ENCODE measurements around the gene ICAM3.
A peak's percentile ranks its signal among the peaks of the same experiment; 100 is the strongest.
"Not testable (repeated sequence)": the region's sequence is repeated elsewhere in the genome, so short reads cannot be mapped to it uniquely, and the experiment has no call there.

The ICAM3 gene

GRCh38 chr19:10339977-10340376 lies 553 bp upstream of the ICAM3 start:
- no peak for TF ChIP-seq CTCF (IDR thresholded peaks at IDR 0.05; ENCODE audit: extremely low read depth, missing control alignments)
- DNase-seq (ENCODE audit: low spot score), result no peak

DNA sequence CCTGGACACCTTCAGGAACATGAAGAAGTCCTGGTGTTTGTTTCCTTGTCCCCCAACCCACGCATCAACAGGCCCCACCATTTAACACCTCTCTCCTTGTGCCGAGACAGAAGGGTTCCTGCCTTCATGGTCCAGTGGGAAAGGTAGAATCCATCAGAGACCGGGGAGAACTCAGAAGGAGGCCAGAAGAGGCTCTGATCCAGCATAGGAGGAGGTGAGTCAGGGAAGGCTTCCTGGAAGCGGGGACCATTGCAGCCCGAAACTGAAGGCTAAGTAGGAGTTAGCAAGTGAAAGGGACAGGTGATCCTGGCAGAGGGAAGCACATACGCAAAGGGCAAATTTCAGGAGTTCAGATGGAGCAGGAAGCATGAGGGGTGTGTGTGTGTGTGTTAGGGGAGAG lies 484 bp downstream of the ICAM3 start:
- no peak for TF ChIP-seq CTCF (IDR thresholded peaks at IDR 0.05; ENCODE audit: extremely low read depth, missing control alignments)
- no peak for DNase-seq (ENCODE audit: low spot score)

DNA sequence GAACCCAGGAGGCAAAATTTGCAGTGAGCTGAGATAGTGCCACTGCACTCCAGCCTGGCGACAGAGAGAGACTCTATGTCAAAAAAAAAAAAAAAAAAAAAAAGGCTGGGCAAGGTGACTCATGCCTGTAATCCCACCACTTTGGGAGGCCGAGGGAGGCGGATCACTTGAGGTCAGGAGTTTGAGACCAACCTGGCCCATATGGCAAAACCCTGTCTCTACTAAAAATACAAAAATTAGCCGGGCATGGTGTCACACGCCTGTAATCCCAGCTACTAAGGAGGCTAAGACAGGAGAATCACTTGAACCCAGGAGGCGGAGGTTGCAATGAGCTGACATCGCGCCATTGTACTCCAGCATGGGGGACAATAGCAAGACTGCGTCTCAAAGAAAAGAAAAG lies 2.7 kb downstream of the ICAM3 start:
- not testable (repeated sequence) for DNase-seq (ENCODE audit: low spot score)

DNA sequence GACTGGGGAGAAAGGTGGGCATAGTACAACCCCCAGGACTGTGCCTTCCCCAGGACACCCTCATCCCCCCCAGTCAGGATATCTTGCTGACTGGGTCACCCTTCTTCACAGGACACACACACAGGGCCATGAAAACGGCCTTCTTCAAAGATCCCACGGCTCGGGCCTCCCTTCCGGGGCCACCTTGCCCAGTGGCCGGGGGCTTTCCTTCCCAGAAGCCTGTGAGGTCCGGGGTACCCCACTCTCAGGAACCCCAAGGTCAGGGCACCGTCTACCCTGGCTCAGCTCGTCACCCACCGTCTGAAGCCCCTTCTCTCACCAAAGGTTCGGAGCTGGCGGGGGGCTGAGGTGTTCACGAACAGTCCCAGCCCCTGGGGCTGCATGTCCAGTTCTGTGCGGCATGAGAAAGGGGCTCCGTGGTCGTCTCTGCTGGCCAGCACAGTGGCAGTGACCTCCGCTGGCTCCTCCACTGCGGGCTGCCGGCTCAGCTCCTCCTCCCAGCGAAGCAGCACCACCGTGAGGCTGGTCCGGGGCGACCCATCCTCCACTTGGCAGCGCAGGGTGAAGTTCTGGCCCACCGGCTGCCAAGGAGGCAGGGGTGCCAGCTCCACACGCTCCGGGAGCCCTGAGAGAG lies 4.0 kb downstream of the ICAM3 start:
- no peak for DNase-seq (ENCODE audit: low spot score)

DNA sequence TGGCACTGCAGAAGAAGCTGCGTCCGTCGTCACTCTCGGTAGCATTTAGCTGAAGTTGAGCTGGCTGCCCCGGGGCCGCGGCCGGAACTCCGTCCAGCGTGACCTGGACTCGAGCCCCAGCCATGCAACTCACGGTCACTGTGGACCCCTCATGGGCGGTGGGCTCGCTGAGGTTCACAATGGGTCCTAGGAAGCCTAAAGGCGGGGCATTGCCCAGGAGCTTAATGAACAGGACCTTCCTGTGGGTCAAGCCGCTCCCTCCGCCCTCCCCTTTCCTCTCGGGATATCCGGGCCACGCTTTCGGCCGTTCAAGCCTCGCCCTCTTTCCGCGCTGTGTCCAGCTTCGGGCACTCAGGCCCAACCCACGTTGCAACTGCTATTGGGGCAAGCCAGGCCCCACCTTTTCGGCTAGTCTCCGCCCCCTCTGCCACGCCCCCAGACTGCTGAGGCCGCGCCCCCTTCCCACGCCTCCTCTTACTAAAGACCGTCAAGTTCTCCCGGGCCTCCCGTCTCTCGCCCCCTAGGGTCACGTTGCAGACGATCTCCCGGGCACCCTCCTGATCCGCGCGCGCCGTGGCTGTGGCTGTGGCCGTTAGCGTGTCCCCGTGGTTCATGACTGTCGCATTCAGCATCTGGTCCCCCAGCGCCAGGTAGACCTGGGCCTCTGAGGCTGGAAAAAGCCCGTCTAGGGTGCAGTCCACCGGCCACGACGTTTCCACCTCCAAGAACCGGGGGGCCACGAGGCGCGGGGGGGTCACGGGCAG lies 4.7 kb downstream of the ICAM3 start:
- TF ChIP-seq CTCF (IDR thresholded peaks at IDR 0.05; ENCODE audit: extremely low read depth, missing control alignments), result no peak
- DNase-seq (ENCODE audit: low spot score), result no peak

More for the DNA sequence above, 4.0 kb downstream of the ICAM3 start:
- no peak for TF ChIP-seq CTCF (IDR thresholded peaks at IDR 0.05; ENCODE audit: extremely low read depth, missing control alignments)

GRCh38 chr19:10333758-10334587 lies 5.5 kb downstream of the ICAM3 start:
- TF ChIP-seq CTCF (IDR thresholded peaks at IDR 0.05; ENCODE audit: extremely low read depth, missing control alignments), result no peak
- DNase-seq (ENCODE audit: low spot score), result no peak

DNA sequence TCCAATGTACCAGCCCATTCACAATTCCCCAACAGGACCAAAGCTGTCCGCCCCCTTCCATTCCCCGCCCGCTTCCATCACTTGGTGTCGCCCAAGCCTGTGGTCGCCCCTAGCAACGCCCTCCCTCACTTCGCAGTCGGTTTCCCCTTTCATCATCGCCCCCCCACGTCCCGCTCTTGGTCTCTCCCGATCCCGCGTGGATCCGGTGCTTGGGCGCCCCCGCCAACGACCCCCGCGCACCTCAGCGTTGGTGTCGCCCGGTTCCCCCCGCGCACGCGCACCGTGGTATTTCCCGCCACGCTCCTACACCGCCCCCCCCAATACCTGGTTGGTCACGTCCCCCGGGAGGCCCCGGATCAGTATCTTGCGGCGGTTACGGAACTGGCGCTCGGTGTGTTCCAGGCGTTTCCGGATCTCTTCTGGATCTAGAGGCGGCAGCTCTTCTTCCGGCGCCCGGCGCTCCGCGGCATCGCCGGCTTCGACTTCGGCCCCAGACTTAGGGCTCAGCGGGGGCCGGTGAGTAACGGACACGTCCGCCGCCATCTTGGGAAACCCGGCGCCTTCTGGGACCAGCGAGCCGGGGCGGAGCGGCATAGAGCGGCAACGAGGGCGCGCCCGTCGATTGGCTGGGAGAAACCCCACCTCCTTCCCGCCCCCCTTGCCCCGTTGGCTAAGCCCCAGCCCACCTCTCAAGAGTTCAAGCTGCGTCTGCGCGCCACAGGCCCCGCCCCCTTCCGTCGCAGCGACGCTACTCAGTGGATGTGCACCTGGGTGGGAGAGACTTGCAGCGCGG lies 6.3 kb downstream of the ICAM3 start, which contains the start of gene RAVER1:
Gene RAVER1 (minus strand): TSS at position 565 of the 793 bp plus-strand sequence. CDS start 22 bp downstream, at position 543.
- TF ChIP-seq CTCF (IDR thresholded peaks at IDR 0.05; ENCODE audit: extremely low read depth, missing control alignments), result no peak
- DNase-seq (ENCODE audit: low spot score), result peak; percentile 99
